Measurements from ENCODE around the gene SCTR. TPM values are rescaled to one million over a fixed set of nuclear protein-coding genes. Genes with fewer than 3 reads are reported as not detected.
A peak's percentile ranks its signal among the peaks of the same experiment; 100 is the strongest.
"Not testable (repeated sequence)": the region's sequence is repeated elsewhere in the genome, so short reads cannot be mapped to it uniquely, and the experiment has no call there.

The SCTR gene
- total RNA-seq, 2 experiments from 2014 or later, result not detected

DNA sequence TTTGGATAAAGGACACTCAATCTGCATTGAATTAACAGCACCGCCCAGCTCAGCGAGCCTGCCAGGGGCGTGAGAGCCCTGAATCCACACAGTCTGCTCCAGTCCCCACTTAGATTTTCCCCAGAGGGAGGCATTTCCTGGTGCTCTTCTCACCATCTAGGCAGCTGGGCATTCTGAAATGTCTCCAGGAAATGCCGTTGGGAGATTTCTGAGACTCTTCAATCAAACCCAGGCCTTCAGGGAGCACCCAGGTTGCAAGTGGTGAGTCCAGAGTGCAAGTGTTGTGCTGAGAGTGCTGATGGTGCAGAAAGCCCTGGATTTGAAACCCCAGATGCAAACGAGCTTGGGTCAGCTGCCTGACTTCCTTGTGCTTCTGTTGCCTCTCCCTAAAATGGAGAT, 116.1 kb downstream of the SCTR start:
- TF ChIP-seq, protein P1, sequence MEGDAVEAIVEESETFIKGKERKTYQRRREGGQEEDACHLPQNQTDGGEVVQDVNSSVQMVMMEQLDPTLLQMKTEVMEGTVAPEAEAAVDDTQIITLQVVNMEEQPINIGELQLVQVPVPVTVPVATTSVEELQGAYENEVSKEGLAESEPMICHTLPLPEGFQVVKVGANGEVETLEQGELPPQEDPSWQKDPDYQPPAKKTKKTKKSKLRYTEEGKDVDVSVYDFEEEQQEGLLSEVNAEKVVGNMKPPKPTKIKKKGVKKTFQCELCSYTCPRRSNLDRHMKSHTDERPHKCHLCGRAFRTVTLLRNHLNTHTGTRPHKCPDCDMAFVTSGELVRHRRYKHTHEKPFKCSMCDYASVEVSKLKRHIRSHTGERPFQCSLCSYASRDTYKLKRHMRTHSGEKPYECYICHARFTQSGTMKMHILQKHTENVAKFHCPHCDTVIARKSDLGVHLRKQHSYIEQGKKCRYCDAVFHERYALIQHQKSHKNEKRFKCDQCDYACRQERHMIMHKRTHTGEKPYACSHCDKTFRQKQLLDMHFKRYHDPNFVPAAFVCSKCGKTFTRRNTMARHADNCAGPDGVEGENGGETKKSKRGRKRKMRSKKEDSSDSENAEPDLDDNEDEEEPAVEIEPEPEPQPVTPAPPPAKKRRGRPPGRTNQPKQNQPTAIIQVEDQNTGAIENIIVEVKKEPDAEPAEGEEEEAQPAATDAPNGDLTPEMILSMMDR (IDR thresholded peaks at IDR 0.05), result no peak
- ATAC-seq (no peak), DNase-seq (no peak)
- H3K27me3 Mint-ChIP-seq, result peaks cover 3% of the 10 kb centered on the region
- no peak overlapping the region for H3K27ac Mint-ChIP-seq
- H3K9me3 Mint-ChIP-seq, result no peaks in the 10 kb centered on the region
- no peaks in the 10 kb centered on the region for H3K4me1 Mint-ChIP-seq (ENCODE audit: low read depth)
- intact Hi-C loops (cut with micrococcal nuclease), result loop anchor here (5.0 kb wide), 1 partner anchor 69 kb away; no protein-coding TSS in a partner anchor
- ChIA-PET CTCF (interaction anchor here (0.9 to 1.0 kb wide), 3 partner anchors 8 to 40 kb away, joined by 3 to 5 read pairs (median 4); no protein-coding TSS in a partner anchor), POLR2A (no interaction called here)
- no peak overlapping the region for H3K4me3 Mint-ChIP-seq
- H3K36me3 Mint-ChIP-seq (ENCODE audit: low read depth), result no peaks in the 10 kb centered on the region

DNA sequence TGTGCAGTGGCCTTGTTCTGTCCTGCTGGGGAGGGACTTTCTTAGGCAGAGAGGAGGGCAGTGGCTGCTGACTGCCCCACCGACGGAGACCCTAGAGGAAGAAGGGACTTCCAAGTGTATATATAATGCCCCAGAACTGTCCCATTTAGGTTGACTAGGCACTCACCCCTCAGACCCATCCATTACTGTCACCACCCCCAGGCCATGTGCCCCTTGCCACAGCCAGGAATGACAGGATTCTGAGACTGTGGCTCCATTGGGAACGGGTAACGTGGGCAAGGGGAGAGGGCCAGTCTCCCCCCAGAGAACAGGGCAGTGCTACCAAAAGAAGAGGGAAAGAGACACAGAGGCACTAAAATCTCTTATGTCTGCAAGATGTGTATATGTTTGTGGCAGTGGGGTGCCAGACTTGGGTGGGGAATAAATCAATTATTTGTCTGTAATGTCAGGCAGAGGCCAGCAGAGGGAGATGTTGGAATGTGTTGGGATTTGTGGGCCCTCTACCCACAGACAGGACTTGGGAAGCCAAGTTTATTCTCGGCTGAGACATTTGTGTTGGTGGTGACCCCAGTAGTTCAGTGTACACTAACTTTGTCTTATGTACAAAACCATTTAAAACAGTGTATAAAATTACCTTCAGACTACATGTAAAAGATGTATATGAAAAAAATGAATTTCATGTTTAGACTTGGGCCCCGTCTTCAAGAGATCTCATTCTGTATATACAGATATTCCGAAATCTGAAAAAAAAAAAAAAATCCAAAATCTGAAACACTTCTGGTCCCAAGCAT, 116.7 kb downstream of the SCTR start:
- peak; percentile 66 for ATAC-seq
- intact Hi-C loops (cut with micrococcal nuclease), result loop anchor here (5.0 kb wide), 1 partner anchor 70 kb away; no protein-coding TSS in a partner anchor

DNA sequence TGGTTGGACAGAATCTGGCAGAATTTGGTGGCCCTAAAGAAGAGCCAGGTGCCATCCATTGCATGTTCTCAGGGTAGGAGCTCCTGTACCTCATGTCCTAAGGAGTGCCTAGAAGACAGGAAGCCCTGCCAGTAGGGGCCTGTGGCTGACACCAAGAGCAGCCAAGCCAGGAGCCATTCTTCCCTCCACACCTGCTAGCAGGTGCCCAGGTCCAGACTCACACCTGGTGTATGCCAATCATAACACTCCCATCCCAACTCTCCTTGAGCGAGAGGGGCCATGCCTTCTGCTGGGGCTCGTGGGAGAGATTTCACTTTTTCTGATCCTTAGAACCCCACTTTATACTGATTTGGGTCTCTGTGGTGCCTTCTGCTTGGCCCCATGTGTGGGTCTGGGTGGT, 119.1 kb downstream of the SCTR start:
- no peak for DNase-seq
- TF ChIP-seq, protein P1 (IDR thresholded peaks at IDR 0.05), result no peak
- Mint-ChIP-seq H3K4me3 (no peak overlapping the region), H3K9me3 (no peaks in the 10 kb centered on the region), H3K4me1 (ENCODE audit: low read depth) (no peaks in the 10 kb centered on the region), H3K27ac (no peak overlapping the region), H3K36me3 (ENCODE audit: low read depth) (no peaks in the 10 kb centered on the region), H3K27me3 (peaks cover 6% of the 10 kb centered on the region)
- intact Hi-C loops (cut with micrococcal nuclease), result loop anchor here (5.0 kb wide), 1 partner anchor 72 kb away; no protein-coding TSS in a partner anchor
- ChIA-PET POLR2A (no interaction called here), CTCF (interaction anchor here (3.5 kb wide), 1 partner anchor 71 kb away, joined by 20 read pairs; no protein-coding TSS in a partner anchor)
- no peak for ATAC-seq

More for the DNA sequence above, 116.7 kb downstream of the SCTR start:
- H3K36me3 Mint-ChIP-seq (ENCODE audit: low read depth), result no peaks in the 10 kb centered on the region
- H3K4me3 Mint-ChIP-seq, result no peak overlapping the region
- TF ChIP-seq, protein P1 (IDR thresholded peaks at IDR 0.05), result peak; percentile 72
- H3K27ac Mint-ChIP-seq, result no peak overlapping the region
- peaks cover 3% of the 10 kb centered on the region for H3K27me3 Mint-ChIP-seq
- H3K4me1 Mint-ChIP-seq (ENCODE audit: low read depth), result no peaks in the 10 kb centered on the region
- H3K9me3 Mint-ChIP-seq, result no peaks in the 10 kb centered on the region
- peak; percentile 42 for DNase-seq
- POLR2A ChIA-PET, result no interaction called here
- CTCF ChIA-PET, result interaction anchor here (0.9 to 1.2 kb wide), 4 partner anchors 9 to 58 kb away, joined by 3 to 5 read pairs (median 4); no protein-coding TSS in a partner anchor

DNA sequence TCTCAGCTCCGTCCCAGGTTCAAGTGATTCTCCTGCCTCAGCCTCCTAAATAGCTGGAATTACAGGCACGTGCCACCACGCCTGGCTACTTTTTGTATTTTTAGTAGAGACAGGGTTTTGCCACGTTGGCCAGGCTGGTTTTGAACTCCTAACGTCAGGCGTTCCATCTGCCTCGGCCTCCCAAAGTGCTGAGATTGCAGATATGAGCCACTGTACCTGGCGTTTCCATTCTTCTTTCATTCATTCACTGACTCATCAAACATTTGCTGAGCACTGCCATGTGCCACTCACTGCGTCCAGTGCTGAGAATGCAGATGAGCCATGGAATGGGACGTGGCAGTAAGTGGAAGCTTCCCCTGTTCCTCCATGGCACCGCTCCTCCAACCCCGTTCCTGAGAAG, 120.7 kb downstream of the SCTR start:
- H3K4me1 Mint-ChIP-seq (ENCODE audit: low read depth); H3K27me3 Mint-ChIP-seq; H3K27ac Mint-ChIP-seq; DNase-seq; H3K4me3 Mint-ChIP-seq; POLR2A ChIA-PET; ATAC-seq; intact Hi-C loops (cut with micrococcal nuclease); H3K9me3 Mint-ChIP-seq; H3K36me3 Mint-ChIP-seq (ENCODE audit: low read depth): not testable (repeated sequence)
- CTCF ChIA-PET, result interaction anchor here (1.4 to 3.5 kb wide), 2 partner anchors 73 kb away, joined by 3 to 20 read pairs; no protein-coding TSS in a partner anchor

DNA sequence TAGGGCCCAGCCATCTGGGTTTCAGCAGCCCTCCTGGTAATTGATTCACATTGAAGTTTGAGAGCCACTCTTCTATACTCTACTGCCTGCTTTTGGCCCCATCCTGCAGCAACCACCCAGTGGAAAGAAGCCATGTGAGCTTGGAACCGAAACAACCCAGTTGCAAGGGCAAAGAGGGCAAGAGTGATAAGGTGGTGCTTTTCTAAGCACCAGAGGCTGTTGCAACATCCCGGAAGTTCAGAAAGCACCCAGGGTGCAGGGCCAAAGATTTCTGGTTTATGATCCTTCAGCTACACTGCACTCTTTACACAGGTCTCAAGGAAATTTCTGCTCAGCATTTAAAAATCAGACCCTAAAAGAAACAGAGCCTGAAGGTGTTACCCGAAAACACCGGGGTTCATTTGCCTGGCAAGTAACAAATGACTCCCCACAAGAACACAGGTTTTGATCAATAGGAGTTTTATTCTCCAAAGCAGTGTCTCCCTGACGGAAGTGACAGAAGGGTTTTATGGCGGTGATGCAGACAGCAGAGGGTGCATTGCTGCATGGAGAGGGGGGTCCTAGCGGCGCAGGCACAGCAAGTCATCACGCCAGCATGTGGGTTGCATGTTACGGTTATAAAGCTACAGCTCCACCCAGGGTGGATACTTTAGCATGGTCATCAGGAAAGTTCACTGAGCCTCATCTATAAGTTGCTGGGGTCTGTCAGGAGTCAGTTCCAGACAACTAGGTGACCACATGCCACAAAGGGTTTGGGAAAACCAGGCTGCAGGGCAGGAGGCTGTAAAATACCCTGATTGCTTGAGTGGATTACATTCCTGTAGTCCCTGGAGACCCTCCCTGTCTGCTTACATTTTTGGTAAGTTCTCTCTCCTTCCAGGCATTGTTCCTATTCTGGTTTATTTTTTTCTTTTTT, 121.4 kb downstream of the SCTR start:
- intact Hi-C loops (cut with micrococcal nuclease), result no loop called here
- DNase-seq (no peak), ATAC-seq (no peak)
- Mint-ChIP-seq H3K36me3 (ENCODE audit: low read depth) (no peaks in the 10 kb centered on the region), H3K9me3 (no peaks in the 10 kb centered on the region), H3K4me1 (ENCODE audit: low read depth) (no peaks in the 10 kb centered on the region), H3K27me3 (peaks cover 7% of the 10 kb centered on the region), H3K27ac (no peak overlapping the region), H3K4me3 (no peak overlapping the region)
- POLR2A ChIA-PET, result no interaction called here
- TF ChIP-seq, protein P1 (IDR thresholded peaks at IDR 0.05), result no peak
- CTCF ChIA-PET, result interaction anchor here (1.4 kb wide), 1 partner anchor 74 kb away, joined by 3 read pairs; no protein-coding TSS in a partner anchor

Measured in activated CD8-positive, alpha-beta T cell treated with anti-CD3 and anti-CD28 coated beads for 36 hours (primary cell).